GM12872 (cell line): Measurements from ENCODE around the gene RUNX2.

Source experiments
- TF ChIP-seq, protein P1 (sequence below): IDR thresholded peaks from 3 replicates; pipeline ENCODE4 v1.5.1; 2011; ENCODE audit warnings: low read depth, mild to moderate bottlenecking, low read length, moderate library complexity; ENCODE audit not compliant: insufficient read depth

Gene RUNX2

DNA sequence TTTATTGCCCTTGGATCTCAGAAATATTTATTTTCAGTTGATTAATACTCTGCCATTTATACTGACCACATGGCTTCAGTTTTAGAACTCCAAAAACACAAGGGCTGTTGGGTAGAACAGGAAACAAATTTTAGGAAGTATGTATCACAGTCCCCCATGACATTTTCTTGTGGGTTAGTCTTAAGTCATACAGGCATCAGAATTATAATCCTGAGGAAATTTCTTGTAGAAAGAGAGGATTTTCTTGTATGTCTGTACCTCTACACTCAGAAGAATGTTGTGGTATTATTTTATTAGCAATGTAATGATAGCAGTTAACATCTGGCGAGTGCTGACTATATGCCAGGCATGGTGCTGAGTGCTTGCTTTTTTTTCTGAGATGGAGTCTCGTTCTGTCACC, 384.7 kb downstream of the RUNX2 start:
- TF ChIP-seq, protein P1, sequence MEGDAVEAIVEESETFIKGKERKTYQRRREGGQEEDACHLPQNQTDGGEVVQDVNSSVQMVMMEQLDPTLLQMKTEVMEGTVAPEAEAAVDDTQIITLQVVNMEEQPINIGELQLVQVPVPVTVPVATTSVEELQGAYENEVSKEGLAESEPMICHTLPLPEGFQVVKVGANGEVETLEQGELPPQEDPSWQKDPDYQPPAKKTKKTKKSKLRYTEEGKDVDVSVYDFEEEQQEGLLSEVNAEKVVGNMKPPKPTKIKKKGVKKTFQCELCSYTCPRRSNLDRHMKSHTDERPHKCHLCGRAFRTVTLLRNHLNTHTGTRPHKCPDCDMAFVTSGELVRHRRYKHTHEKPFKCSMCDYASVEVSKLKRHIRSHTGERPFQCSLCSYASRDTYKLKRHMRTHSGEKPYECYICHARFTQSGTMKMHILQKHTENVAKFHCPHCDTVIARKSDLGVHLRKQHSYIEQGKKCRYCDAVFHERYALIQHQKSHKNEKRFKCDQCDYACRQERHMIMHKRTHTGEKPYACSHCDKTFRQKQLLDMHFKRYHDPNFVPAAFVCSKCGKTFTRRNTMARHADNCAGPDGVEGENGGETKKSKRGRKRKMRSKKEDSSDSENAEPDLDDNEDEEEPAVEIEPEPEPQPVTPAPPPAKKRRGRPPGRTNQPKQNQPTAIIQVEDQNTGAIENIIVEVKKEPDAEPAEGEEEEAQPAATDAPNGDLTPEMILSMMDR, result no peak
